NCI-H446 treated with DMSO at 0.1 percent for 48 hours (cell line): Measurements from ENCODE around the gene COQ8B.
"Not testable (repeated sequence)": the region's sequence is repeated elsewhere in the genome, so short reads cannot be mapped to it uniquely, and the experiment has no call there.

Source experiments
- DNase-seq: peaks from one replicate; lab custom pipeline; 2025; lab: John Stamatoyannopoulos, UW

The COQ8B gene

GRCh38 chr19:40716482-40717324 lies at the start of gene COQ8B, which contains the start of gene ITPKC:
Gene COQ8B, minus strand, starts transcription at chr19:40716886. Its CDS starts 2,254 bp downstream, at chr19:40714632.
Gene ITPKC, plus strand, starts transcription at chr19:40717112. Its CDS starts 24 bp downstream, at chr19:40717136.
- DNase-seq = peak; percentile 90

GRCh38 chr19:40766385-40766784 lies 49.7 kb upstream of the COQ8B start:
- not testable (repeated sequence) for DNase-seq

GRCh38 chr19:40763963-40764362 lies 47.3 kb upstream of the COQ8B start:
- DNase-seq = no peak

- no peak for DNase-seq
These were observed 46.8 kb upstream of the COQ8B start for GRCh38 chr19:40763526-40763925.

DNA sequence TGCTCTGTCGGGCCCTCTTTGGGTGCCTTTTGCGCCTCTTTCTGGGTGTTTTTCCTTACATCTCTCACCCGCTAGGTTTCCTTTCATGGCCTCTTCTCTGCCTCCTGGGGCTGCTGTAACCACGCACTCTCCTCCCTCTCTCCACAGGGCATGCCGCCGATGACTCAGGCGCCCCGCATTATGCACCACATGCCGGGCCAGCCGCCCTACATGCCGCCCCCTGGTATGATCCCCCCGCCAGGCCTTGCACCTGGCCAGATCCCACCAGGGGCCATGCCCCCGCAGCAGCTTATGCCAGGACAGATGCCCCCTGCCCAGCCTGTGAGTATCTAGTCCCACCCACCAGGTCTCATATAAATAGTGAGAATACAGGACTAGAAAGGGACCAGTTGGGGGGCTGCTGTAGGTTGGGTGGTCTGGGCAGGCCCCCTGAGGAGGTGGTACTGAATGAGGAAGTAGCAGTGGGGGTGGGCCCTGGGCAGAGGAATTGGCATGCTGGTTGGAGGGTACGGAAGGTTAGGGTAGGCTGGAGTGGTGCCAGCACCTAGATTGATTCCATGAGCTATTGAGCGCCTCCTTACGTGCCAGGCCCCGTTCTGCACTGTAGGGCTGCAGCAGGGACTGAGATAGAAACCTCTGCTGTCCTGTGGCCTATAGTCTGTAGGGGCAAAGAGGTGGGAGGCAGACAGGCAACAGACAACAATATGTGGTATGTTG lies 46.2 kb upstream of the COQ8B start:
- DNase-seq = no peak

DNA sequence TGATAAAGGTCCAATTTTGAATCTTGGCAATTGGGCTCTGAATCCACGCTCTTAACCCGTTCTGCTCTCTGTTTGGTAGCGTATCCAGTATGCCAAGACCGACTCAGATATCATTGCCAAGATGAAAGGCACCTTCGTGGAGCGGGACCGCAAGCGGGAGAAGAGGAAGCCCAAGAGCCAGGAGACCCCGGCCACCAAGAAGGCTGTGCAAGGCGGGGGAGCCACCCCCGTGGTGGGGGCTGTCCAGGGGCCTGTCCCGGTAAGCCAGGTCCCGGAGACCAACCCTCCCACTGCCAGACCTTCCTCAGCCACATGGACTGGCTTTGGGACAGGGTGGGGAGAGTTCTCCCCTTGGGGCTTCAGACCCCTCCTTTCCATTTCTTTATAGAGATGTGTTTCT lies 42.7 kb upstream of the COQ8B start:
- DNase-seq = no peak

- DNase-seq = no peak
These were observed 41.8 kb upstream of the COQ8B start for GRCh38 chr19:40758491-40758890.

DNA sequence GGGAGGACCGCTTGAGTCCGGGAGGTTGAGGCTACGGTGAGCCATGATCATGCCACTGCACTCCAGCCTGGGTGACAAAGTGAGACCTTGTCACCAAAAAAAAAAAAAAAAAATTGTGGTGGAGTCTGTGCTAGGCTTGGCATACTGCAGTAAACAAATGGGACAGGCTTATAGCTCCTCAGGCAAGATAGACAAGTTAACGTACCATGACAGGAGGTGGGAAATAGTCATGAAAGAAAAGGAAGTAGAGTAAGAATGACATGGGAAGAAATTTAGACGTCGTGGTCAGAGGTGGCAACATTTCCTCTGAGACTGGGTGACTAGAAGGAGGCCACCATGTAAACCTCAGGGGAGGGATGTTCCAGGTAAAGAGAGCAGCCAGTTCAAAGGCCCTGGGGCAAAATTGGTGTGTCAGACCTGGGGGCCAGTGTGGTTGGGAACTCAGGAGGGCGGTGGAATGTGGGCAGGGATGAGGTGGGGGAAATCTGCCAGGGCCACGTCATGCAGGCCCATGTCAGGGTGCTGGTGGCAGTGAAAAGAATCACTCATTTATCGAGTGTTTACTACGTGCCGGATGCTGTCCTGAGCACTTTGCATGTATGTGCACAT lies 39.9 kb upstream of the COQ8B start:
- no peak for DNase-seq

GRCh38 chr19:40755791-40756190 lies 39.1 kb upstream of the COQ8B start:
- DNase-seq = no peak

DNA sequence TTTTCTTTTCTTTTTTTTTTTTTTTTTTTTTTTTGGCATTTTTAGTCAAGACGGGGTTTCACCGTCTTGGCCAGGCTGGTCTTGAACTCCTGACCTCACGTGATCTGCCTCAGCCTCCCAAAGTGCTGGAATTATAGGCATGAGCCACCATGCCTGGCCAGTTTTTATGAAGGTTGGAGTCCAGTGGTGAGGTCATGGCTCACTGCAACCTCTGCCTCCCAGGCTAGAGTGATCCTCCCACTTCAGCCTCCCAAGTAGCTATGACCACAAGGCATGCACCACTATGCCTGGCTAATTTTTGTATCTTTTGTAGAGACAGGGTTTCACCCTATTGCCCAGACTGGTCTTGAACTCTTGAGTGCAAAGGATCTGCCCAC lies 38.5 kb upstream of the COQ8B start:
- DNase-seq = no peak

GRCh38 chr19:40754611-40755247 lies 38.0 kb upstream of the COQ8B start:
- no peak for DNase-seq

DNA sequence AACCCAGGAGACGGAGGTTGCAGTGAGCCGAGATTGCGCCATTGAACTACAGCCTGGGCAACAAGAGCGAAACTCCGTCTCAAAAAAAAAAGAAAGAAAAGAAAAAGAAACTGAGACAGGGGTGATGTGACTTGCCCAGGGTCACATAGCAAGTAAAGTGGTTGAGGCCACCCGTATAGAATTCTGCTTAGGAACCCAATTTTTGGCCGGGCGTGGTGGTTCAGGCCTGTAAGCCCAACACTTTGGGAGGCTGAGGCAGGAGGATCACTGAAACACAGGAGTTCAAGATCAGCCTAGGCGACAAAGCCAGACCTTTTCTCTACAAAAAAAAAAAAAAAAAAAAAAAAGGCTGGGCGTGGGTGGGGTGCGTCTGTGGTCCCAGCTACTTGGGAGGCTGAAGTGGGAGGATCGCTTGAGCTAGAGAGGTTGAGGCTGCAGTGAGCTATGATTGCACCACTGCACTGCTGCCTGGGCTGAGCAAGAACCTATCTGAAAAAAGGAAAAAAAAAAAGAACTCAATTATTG lies 35.6 kb upstream of the COQ8B start:
- no peak for DNase-seq

DNA sequence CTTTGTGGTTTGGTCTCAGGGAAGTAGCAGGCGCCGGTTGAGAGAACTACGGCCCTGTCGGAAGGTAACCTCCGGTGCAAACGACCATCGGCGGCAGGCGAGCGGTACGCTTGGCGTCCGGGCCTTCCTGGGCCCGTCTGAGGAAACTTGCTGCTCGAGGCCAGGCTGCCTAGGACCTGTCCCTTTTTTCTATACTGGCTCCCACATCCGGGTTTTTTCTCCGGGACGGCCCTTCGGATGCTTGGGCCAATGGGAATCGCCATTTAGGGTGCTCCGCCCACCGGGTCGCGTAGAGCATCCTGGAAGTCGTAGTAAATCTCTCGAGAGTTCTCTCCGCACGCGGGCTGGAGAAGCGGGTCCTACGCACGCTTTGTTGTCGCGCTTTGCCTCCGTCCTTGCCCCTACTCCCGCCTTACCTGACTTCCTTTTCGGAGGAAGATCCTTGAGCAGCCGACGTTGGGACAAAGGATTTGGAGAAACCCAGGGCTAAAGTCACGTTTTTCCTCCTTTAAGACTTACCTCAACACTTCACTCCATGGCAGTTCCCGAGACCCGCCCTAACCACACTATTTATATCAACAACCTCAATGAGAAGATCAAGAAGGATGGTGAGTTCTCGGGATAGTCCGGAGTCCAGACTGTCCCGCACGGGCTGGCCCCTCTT lies 34.3 kb upstream of the COQ8B start, which contains the start of gene SNRPA:
SNRPA (plus strand) TSS at position 330 of the 664 bp plus-strand sequence; CDS start at position 536, 206 bp downstream.
- peak; percentile 96 for DNase-seq

- peak; percentile 100 for DNase-seq
These were observed 33.6 kb upstream of the COQ8B start, which contains the start of gene ACTMAP for GRCh38 chr19:40750058-40750873. Gene ACTMAP, minus strand, starts transcription at chr19:40750477. Its CDS starts 674 bp downstream, at chr19:40749803.

- DNase-seq = no peak
These were observed 30.9 kb upstream of the COQ8B start for GRCh38 chr19:40747536-40747935.

GRCh38 chr19:40745402-40745780 lies 28.7 kb upstream of the COQ8B start:
- DNase-seq = no peak

DNA sequence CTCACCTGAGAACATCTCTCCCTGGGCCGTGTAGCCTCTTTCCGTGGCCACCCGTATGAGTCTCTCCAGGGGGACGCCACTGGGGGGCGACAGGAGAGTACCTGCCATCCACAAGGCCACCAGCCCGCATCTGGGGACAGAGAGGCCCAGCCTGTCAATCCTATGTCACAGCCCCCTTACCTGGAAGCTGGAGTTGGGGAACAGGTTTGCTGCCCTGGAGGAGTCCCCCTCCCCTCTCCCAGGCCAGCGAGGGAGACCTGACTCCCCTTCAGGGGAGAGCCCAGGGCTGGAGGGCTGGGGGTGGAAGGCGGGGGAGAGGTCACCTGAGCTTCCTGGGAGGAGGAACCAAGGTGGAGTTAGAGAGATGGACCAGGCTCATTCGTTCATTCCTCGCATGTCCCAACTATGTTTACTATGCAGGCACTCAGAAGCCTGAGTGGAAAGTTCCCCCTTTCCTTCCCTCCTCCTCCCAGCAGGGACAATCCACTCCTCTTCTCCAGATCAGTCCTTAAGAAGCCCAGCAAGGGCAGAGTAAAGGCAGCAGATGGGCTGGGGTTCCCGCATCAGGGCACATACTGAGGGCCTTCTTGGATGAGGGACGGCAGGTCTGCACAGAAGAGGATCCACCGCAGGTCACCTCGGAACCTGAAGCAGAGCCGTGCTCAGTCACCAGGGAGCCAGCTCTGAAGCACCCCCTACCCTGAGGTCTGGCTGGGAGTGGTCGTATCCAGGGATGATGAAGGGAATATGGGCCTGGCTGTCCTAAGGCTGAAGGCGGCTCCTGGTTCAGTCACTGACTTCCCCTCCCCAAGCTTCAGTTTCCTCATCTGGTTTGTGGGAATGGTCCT lies 28.1 kb upstream of the COQ8B start:
- DNase-seq = no peak

DNA sequence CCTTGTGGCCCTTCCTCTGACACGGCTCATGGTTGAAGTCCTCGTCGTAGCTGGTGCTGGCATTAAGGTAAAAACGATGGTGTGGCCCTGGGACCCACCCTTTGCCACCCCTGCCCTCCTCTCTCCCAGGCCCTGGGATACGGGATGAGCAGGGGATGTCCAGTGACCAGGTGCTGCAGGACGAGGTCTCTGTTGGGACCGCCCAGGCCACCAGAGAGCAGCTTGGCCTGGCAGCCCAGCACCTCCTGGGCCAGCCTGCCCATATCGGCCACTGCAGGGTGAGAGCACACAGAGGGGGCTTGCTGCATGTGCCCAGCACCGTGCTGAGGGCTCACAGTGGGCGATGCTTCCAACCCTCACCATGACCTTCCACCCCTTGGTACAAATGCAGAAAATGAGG lies 27.2 kb upstream of the COQ8B start:
- DNase-seq = no peak

DNA sequence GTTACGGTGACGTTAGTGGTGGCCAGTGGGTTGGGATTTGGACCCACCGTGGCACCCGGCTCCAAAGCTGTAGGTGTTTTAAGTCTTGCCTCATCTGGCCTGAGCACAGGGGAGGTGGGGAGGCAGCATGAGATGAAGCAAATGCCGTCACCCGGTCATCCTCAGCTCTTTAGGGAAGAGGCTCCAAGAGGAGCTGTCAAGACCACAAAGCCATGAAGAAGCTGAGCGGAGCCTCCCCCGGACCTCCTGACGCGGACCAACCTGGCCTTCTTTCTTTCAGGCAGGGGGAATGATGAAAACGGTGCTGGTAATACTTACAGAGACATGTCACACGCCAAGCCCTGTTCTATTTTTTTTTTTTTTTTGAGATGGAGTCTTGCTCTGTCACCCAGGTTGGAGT lies 26.2 kb upstream of the COQ8B start:
- DNase-seq = no peak
